Measurements from ENCODE around the gene SSX2IP. TPM values are rescaled to one million over a fixed set of nuclear protein-coding genes. Genes with fewer than 3 reads are reported as not detected.

Gene SSX2IP
- total RNA-seq, 4 donors from 2014 or later, result 1.5 to 3.9 (median 3.2) TPM

DNA sequence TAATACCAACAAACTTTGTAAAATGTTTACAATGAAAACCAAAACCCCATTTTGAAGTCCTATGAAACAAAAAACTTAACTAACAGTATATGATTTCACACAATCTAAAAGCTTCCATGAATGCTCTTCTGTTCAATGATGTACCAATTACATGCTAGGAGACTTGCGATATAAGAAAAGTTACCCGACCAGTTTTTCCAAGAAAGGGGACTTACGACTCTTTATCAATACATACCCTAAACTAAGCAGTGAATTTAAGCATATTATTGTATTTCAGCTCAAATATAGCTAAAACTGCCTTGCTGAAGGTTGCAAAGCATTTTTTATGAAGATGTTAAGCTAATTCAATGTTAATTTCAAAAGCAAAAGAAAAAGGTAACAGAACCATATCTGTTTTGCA, 15.6 kb downstream of the SSX2IP start:
- TF ChIP-seq, protein P1, sequence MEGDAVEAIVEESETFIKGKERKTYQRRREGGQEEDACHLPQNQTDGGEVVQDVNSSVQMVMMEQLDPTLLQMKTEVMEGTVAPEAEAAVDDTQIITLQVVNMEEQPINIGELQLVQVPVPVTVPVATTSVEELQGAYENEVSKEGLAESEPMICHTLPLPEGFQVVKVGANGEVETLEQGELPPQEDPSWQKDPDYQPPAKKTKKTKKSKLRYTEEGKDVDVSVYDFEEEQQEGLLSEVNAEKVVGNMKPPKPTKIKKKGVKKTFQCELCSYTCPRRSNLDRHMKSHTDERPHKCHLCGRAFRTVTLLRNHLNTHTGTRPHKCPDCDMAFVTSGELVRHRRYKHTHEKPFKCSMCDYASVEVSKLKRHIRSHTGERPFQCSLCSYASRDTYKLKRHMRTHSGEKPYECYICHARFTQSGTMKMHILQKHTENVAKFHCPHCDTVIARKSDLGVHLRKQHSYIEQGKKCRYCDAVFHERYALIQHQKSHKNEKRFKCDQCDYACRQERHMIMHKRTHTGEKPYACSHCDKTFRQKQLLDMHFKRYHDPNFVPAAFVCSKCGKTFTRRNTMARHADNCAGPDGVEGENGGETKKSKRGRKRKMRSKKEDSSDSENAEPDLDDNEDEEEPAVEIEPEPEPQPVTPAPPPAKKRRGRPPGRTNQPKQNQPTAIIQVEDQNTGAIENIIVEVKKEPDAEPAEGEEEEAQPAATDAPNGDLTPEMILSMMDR (IDR thresholded peaks at IDR 0.05; ENCODE audit: low read depth), result no peak

DNA sequence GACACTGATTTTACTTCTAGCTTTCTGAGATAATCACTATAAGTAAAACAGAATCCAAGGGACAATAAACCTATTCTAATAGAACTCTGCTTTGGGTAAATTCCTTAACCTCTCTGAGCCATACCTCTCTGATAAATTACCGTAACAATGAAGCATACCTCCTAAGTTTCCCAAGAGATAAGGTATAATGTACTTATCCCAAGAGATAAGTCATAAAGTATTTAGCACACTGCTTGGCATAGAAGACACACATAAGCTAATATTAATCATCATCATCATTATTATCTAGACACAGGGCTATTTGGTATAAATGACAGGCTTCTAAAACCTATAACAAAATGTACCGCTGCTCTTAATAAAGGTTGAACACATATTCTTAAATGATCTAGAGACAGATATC, 16.2 kb downstream of the SSX2IP start:
- TF ChIP-seq, protein P1 (IDR thresholded peaks at IDR 0.05; ENCODE audit: low read depth), result no peak

DNA sequence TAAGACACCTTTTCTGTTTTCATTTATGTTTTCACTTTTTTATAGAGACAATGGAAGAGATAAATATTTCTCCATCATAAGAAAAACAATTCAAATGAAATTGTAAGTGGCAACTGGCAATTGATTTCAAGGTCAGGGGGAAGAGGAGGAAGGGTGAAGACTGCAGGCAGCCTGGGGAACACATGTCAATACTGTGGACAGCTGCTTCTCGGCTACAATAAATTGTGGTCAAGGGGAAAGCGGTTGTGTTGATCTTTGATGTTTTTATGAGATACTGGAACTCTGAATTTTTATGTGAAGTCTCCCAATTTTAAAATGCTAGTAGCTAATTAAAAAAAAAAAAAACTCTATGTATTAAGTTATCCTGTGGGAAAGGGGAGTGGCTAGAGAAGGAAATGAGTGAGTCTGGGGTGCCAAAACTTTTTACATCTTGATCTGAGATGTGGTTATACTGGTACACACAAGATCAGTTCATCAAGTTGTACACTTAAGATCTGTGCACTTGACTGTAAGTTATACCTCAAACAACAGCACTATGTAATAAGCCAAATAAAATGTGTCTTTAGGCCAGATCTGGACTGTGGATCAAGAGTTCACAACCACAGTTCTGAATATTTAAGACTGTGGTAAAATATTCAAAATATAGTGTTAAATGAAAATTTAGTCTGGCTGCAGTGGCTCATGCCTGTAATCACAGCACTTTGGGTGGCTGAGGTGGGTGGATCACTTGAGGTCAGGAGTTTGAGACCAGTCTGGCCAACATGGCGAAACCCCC, 18.0 kb downstream of the SSX2IP start:
- TF ChIP-seq, protein P1 (IDR thresholded peaks at IDR 0.05; ENCODE audit: low read depth), result no peak

DNA sequence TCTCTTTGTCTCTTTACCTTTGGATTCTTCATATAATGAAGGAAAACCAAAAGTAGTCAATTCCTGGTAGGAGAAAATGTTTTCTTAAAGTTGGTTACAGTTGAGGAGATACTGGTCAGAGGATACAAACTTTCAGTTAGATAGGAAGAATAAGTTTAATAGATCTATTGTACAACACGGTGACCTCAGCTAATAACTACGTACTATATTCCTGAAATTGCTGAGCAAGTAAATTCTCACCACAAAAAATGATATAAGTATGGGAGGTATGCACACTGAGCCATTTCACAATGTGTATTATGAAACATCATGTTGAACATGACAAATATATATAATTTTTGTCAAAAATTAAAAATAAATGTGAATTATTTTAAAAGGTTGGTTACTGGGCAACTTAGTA, 20.4 kb downstream of the SSX2IP start:
- TF ChIP-seq, protein P1 (IDR thresholded peaks at IDR 0.05; ENCODE audit: low read depth), result no peak

DNA sequence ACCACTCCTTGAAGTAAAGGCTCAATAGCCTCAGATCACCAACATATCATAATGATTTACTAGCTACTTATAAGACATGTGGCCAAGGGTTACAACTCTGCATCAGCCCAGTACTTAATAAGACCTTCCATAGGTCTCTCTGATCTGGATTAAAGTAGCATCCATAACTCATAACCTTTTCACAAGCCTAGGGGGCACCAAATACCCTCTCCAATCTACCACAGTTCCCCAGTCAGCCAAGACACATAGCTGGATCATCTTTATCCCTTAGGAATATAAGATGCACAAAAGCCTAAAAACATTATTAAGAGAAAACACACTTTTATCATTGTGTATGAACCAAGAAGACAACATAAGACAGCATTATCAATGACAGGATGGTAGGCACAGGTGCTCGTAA, 22.1 kb downstream of the SSX2IP start:
- TF ChIP-seq, protein P1 (IDR thresholded peaks at IDR 0.05; ENCODE audit: low read depth), result no peak

DNA sequence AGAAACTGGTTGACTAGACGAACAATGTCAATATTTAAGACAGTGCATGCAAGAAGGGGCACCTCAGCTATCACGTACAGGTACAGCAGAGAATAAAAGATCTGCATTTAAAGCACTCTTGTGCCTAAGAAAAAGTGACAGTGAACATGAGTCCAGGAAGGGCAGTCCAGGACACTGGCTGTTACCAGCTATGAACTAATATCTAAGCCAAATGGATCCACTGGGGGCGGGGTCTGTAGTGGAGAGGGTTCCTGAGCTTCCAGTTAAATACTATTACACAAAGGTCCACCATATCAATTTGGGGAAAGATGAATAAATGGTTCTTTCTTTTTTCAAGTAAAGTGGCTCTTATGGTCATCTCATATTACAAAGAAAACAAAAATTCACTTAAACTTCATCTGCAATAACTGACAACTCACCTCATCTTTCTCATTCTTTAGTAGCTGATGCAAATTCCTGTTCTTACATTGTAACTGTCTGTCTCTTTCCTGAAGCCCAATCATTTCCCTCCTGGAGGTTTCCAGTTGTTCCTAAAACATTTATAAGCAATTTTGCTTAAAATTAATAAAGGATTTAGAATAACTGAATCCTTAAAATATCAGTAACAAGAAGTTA, 24.5 kb downstream of the SSX2IP start:
- TF ChIP-seq, protein P1 (IDR thresholded peaks at IDR 0.05; ENCODE audit: low read depth), result no peak

DNA sequence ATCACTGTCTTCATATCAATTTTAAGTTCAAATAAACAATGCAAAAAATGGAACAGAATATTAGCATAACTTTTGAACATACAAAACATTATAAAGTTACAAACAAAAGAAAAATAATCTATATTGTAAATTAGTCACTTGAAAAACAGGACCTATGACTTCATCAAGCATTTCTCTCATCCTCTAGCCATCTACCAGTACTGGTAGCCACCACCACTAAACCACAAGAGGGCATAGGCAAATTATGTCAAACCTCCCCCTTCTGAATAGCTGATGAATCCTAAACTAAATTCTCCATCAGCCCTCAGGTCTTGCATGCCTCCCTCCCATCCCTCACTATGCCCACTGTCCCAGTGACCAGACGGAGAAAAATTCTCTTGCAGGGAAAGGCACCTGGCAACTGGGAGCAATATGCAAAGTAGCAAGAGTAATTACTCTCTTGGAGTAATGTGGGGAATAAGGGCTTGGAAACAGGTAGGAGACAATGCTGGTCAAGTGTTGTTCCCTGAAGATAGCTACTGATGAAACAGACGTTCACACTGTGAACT, 37.1 kb downstream of the SSX2IP start:
- TF ChIP-seq, protein P1 (IDR thresholded peaks at IDR 0.05; ENCODE audit: low read depth), result no peak
